Right cardiac atrium (tissue), 5 donors: ENCODE measurements around the gene OCEL1. TPM values are rescaled to one million over a fixed set of nuclear protein-coding genes. Genes with fewer than 3 reads are reported as not detected.
"Not testable (repeated sequence)": the region's sequence is repeated elsewhere in the genome, so short reads cannot be mapped to it uniquely, and the experiment has no call there.

Experiments used
- ATAC-seq, 2 donors: fragments of 200-7000 bp; cut with Tn5 transposase; one replicate each; pipeline versions ENCODE4 v1.8.0 to v1.9.1; 2020; ENCODE audit warnings: moderate library complexity in 2 of 2, mild to moderate bottlenecking in 1 of 2
- DNase-seq, 3 donors: peaks; one replicate each; pipeline ENCODE4 v3.0.0-alpha.2; 2020
- H3K27ac ChIP-seq: one replicate; pipeline ENCODE4 v1.5.1; 2013; ENCODE audit warnings: mild to moderate bottlenecking, low read length, control low read depth, moderate library complexity
- H3K27me3 ChIP-seq: one replicate; pipeline ENCODE4 v1.6.1; 2013; ENCODE audit not compliant: control insufficient read depth, insufficient read depth
- H3K4me1 ChIP-seq: one replicate; pipeline ENCODE4 v1.6.1; 2013; ENCODE audit warnings: low read length; ENCODE audit not compliant: control insufficient read depth, insufficient read depth
- H3K4me3 ChIP-seq: one replicate; pipeline ENCODE4 v1.5.1; 2013; ENCODE audit warnings: low read length, control low read depth
- H3K9me3 ChIP-seq: one replicate; pipeline ENCODE4 v1.6.1; 2013; ENCODE audit warnings: low read length; ENCODE audit not compliant: control insufficient read depth
- WGBS: extraction: QIAGEN DNeasy Blood & Tissue Kit; methylation state at CpG from one replicate; pipeline ENCODE4 v1.1.7; 2013; 5-methylcytosine and 5-hydroxymethylcytosine counted together
- intact Hi-C, 4 donors: fragments of 100-400 bp; cut with DNase I; formaldehyde crosslinking; loops; one replicate each; pipeline versions ENCODE4 v1.11.0 to v1.14.0; 2022 to 2023
- polyA plus RNA-seq: library from polyadenylated mRNA; stranded (reverse); fragments of 200-250 nt; gene quantifications from one replicate; pipeline ENCODE4 v1.2.3, GENCODE V29; 2013
- total RNA-seq, 4 donors: library from RNA; stranded (reverse); fragmentation: NEBNext Ultra II Directional; extraction: Animal tissue kit (Norgen Biotek cat#: 25700); gene quantifications; one replicate each; pipeline ENCODE4 v1.2.1, GENCODE V29; 2021
- donor health status: healthy with polysubstance abuse.
- donor health status: DM: no; HTN: yes; CAD: no.
- donor health status: DM: no; HTN: no; CAD: no.
- donor health status: DM: no; HTN: yes; CAD: no; lungs with severe emphysema.
- donor health status: DM: yes; HTN: yes; CAD: no.

The OCEL1 gene
- total and polyA plus RNA-seq, 5 donors: 16.5 to 37.5 (median 27.1) TPM

- H3K27ac ChIP-seq: peak within 1 kb of the TSS; percentile 65
- DNase-seq (peak; percentile 94 to 97 (median 95)), ATAC-seq (peak; percentile 97)
- under 1% methylated on average over 27 of the region's 27 CpGs for WGBS
- peaks cover 4% of the 10 kb centered on the region for H3K4me1 ChIP-seq
- intact Hi-C loops: no loop called here
- H3K4me3 ChIP-seq: peak within 1 kb of the TSS; percentile 93
- H3K9me3 ChIP-seq: no peaks in the 10 kb centered on the region
- H3K27me3 ChIP-seq: no peaks in the 10 kb centered on the region
Observed at GRCh38 chr19:17266975-17267788, 41.2 kb downstream of the OCEL1 start, which contains the start of gene BABAM1. Gene BABAM1, plus strand, starts transcription at chr19:17267443. Its CDS starts 1,364 bp downstream, at chr19:17268807.

- ATAC-seq (no peak), DNase-seq (peak in 1 of 3 donors; percentile 41)
- Histone ChIP-seq H3K4me1 (peaks cover 4% of the 10 kb centered on the region), H3K27ac (no peak overlapping the region), H3K9me3 (no peaks in the 10 kb centered on the region), H3K4me3 (no peak overlapping the region), H3K27me3 (no peaks in the 10 kb centered on the region)
- WGBS: 90% methylated on average over 13 of the region's 13 CpGs
- intact Hi-C loops: no loop called here
Observed at GRCh38 chr19:17268754-17269153, 42.7 kb downstream of the OCEL1 start.

DNA sequence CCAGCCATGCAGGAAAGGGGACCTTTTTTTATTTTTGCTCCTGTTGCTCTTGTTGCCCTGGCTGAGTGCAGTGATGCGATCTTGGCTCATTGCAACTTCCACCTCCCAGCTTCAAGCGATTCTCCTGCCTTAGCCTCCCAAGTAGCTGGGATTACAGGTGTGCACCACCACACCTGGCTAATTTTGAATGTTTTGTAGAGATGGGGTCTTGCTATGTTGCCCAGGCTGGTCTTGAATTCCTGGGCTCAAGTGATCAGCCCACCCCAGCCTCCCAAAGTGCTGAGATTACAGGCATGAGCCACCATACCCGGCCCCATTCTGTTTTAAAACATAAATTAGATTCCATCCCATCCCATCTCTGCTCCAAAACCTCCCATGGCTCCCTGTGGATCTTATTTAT, 48.9 kb downstream of the OCEL1 start:
- intact Hi-C loops, H3K4me1 ChIP-seq, DNase-seq, H3K27me3 ChIP-seq, H3K27ac ChIP-seq, ATAC-seq, H3K9me3 ChIP-seq, H3K4me3 ChIP-seq: not testable (repeated sequence)
- WGBS: 98% methylated on average over 3 of the region's 3 CpGs

GRCh38 chr19:17275441-17276175, 49.6 kb downstream of the OCEL1 start:
- H3K4me3 ChIP-seq: no peak overlapping the region
- intact Hi-C loops: no loop called here
- no peaks in the 10 kb centered on the region for H3K27me3 ChIP-seq
- H3K27ac ChIP-seq: no peak overlapping the region
- no peak for DNase-seq
- 91% methylated on average over 19 of the region's 19 CpGs for WGBS
- no peaks in the 10 kb centered on the region for H3K4me1 ChIP-seq
- no peaks in the 10 kb centered on the region for H3K9me3 ChIP-seq
- ATAC-seq: no peak

Other genes with a start within 250 kb of the OCEL1 start
- gene CPAMD8, start 199.4 kb upstream of the OCEL1 start, total RNA-seq: 10 to 100 TPM in 1 of 4 donors, 1 to 10 TPM in 3; 2.4 to 11.8 (median 8.0) TPM
- 19.7 TPM for gene CPAMD8, start 199.4 kb upstream of the OCEL1 start, polyA plus RNA-seq
- gene HAUS8, start 150.8 kb upstream of the OCEL1 start, total RNA-seq: 1 to 10 TPM; 3.3 to 6.1 (median 5.6) TPM
- 4.7 TPM for gene HAUS8, start 150.8 kb upstream of the OCEL1 start, polyA plus RNA-seq
- gene MYO9B, start 150.4 kb upstream of the OCEL1 start, total RNA-seq: 10 to 100 TPM; 31.5 to 42.1 (median 36.6) TPM
- 30.0 TPM for gene MYO9B, start 150.4 kb upstream of the OCEL1 start, polyA plus RNA-seq
- 10 to 100 TPM; 19.6 to 29.1 (median 27.7) TPM for gene USE1, start 10.9 kb upstream of the OCEL1 start, total RNA-seq
- 49.7 TPM for gene USE1, start 10.9 kb upstream of the OCEL1 start, polyA plus RNA-seq
- 10 to 100 TPM; 38.6 to 57.5 (median 45.7) TPM for gene NR2F6, start 19.7 kb downstream of the OCEL1 start, total RNA-seq
- gene NR2F6, start 19.7 kb downstream of the OCEL1 start, polyA plus RNA-seq: 28.6 TPM
- gene USHBP1, start 38.5 kb downstream of the OCEL1 start, total RNA-seq: 1 to 10 TPM; 2.7 to 5.6 (median 3.5) TPM
- 10.1 TPM for gene USHBP1, start 38.5 kb downstream of the OCEL1 start, polyA plus RNA-seq
- gene BABAM1, start 41.2 kb downstream of the OCEL1 start, total RNA-seq: 10 to 100 TPM; 70.0 to 80.6 (median 75.4) TPM
- gene BABAM1, start 41.2 kb downstream of the OCEL1 start, polyA plus RNA-seq: 80.7 TPM
- under 1 TPM; 0.11 to 0.53 (median 0.21) TPM for gene ANKLE1, start 55.7 kb downstream of the OCEL1 start, total RNA-seq
- gene ANKLE1, start 55.7 kb downstream of the OCEL1 start, polyA plus RNA-seq: 0.18 TPM
- 10 to 100 TPM; 12.7 to 17.0 (median 14.3) TPM for gene ABHD8, start 77.2 kb downstream of the OCEL1 start, total RNA-seq
- gene ABHD8, start 77.2 kb downstream of the OCEL1 start, polyA plus RNA-seq: 15.8 TPM
- gene MRPL34, start 79.6 kb downstream of the OCEL1 start, total RNA-seq: 100 to 1,000 TPM; 131 to 180 (median 164) TPM
- gene MRPL34, start 79.6 kb downstream of the OCEL1 start, polyA plus RNA-seq: 321 TPM
- 10 to 100 TPM; 29.7 to 33.6 (median 30.8) TPM for gene DDA1, start 83.3 kb downstream of the OCEL1 start, total RNA-seq
- 92.5 TPM for gene DDA1, start 83.3 kb downstream of the OCEL1 start, polyA plus RNA-seq
- 10 to 100 TPM in 1 of 4 donors, 1 to 10 TPM in 3; 7.1 to 10.9 (median 8.7) TPM for gene ANO8, start 108.6 kb downstream of the OCEL1 start, total RNA-seq
- gene ANO8, start 108.6 kb downstream of the OCEL1 start, polyA plus RNA-seq: 7.8 TPM
- 10 to 100 TPM in 2 of 4 donors, 1 to 10 TPM in 2; 7.9 to 11.3 (median 10.3) TPM for gene GTPBP3, start 111.3 kb downstream of the OCEL1 start, total RNA-seq
- 8.4 TPM for gene GTPBP3, start 111.3 kb downstream of the OCEL1 start, polyA plus RNA-seq
- gene PLVAP, start 151.1 kb downstream of the OCEL1 start, total RNA-seq: 100 to 1,000 TPM; 105 to 113 (median 108) TPM
- gene PLVAP, start 151.1 kb downstream of the OCEL1 start, polyA plus RNA-seq: 81.7 TPM
- gene CCDC194, start 168.0 kb downstream of the OCEL1 start, total RNA-seq: under 1 TPM in 1 of 4 donors, not detected in 3; 0.43 TPM
- not detected for gene CCDC194, start 168.0 kb downstream of the OCEL1 start, polyA plus RNA-seq
- 10 to 100 TPM; 32.3 to 56.3 (median 39.6) TPM for gene BST2, start 179.4 kb downstream of the OCEL1 start, total RNA-seq
- 45.1 TPM for gene BST2, start 179.4 kb downstream of the OCEL1 start, polyA plus RNA-seq
- gene MVB12A, start 193.8 kb downstream of the OCEL1 start, total RNA-seq: 10 to 100 TPM; 20.6 to 27.2 (median 23.4) TPM
- 30.5 TPM for gene MVB12A, start 193.8 kb downstream of the OCEL1 start, polyA plus RNA-seq
- gene TMEM221, start 222.4 kb downstream of the OCEL1 start, total RNA-seq: under 1 TPM in 3 of 4 donors, not detected in 1; 0.22 to 0.42 (median 0.34) TPM
- gene TMEM221, start 222.4 kb downstream of the OCEL1 start, polyA plus RNA-seq: 0.43 TPM
- gene NXNL1, start 234.7 kb downstream of the OCEL1 start, total RNA-seq: under 1 TPM in 2 of 4 donors, not detected in 2; 0.29 to 0.45 TPM
- 0.63 TPM for gene NXNL1, start 234.7 kb downstream of the OCEL1 start, polyA plus RNA-seq
- gene SLC27A1, start 244.3 kb downstream of the OCEL1 start, total RNA-seq: 10 to 100 TPM; 28.2 to 63.6 (median 42.9) TPM
- gene SLC27A1, start 244.3 kb downstream of the OCEL1 start, polyA plus RNA-seq: 36.8 TPM